Suprapubic skin (tissue), 4 donors: Measurements from ENCODE around the gene KRTAP3-3.

Experiments used
- POLR2A ChIP-seq, 2 donors: fragments of 450-650 bp; IDR thresholded peaks; one replicate each; pipeline ENCODE4 v1.6.1; 2017; ENCODE audit warnings: antibody characterized with exemption in 2 of 2, mild to moderate bottlenecking in 2 of 2, moderate library complexity in 2 of 2
- POLR2AphosphoS5 ChIP-seq, 3 donors: sonication (generic); formaldehyde crosslinking; IDR thresholded peaks; one replicate each; pipeline ENCODE4 v1.6.1; 2017; ENCODE audit warnings: antibody characterized with exemption in 3 of 3
- TF ChIP-seq, protein P1 (sequence below), 2 donors: fragments of 200-600 bp in 1 of 2; fragments of 450-650 bp in 1 of 2; sonication (generic) in 1 of 2; IDR thresholded peaks; one replicate each; pipeline ENCODE4 v1.5.1; 2016 to 2019; ENCODE audit warnings: antibody characterized with exemption in 2 of 2, mild to moderate bottlenecking in 1 of 2, moderate library complexity in 1 of 2

DNA sequence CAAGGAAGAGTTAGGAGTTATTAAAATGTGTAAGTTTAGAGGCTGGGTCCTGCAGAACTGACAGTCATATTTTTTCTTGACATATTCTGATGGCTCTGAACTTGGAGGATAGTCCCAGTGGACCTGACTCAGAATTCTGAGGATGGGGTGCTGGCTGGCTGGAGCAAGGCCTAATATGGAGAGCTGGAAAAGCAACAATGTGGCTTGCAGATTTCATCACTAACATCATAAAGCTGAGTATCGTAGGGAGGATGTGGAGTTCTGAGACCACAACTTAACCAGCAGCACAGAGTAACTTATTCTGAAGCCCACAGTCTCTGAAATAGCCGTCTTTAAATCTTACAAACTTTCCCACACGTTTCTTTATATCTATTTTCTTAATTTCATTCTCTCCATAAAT, 30.7 kb upstream of the KRTAP3-3 start:
- TF ChIP-seq, protein P1, sequence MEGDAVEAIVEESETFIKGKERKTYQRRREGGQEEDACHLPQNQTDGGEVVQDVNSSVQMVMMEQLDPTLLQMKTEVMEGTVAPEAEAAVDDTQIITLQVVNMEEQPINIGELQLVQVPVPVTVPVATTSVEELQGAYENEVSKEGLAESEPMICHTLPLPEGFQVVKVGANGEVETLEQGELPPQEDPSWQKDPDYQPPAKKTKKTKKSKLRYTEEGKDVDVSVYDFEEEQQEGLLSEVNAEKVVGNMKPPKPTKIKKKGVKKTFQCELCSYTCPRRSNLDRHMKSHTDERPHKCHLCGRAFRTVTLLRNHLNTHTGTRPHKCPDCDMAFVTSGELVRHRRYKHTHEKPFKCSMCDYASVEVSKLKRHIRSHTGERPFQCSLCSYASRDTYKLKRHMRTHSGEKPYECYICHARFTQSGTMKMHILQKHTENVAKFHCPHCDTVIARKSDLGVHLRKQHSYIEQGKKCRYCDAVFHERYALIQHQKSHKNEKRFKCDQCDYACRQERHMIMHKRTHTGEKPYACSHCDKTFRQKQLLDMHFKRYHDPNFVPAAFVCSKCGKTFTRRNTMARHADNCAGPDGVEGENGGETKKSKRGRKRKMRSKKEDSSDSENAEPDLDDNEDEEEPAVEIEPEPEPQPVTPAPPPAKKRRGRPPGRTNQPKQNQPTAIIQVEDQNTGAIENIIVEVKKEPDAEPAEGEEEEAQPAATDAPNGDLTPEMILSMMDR (IDR thresholded peaks at IDR 0.05): no peak
- no peak for TF ChIP-seq POLR2AphosphoS5 (IDR thresholded peaks at IDR 0.05)
- TF ChIP-seq POLR2A (IDR thresholded peaks at IDR 0.05): no peak
